Measurements from ENCODE around the gene TGIF2LX. TPM values are rescaled to one million over a fixed set of nuclear protein-coding genes. Genes with fewer than 3 reads are reported as not detected.
"Not testable (repeated sequence)": the region's sequence is repeated elsewhere in the genome, so short reads cannot be mapped to it uniquely, and the experiment has no call there.

Gene TGIF2LX
- total RNA-seq: not detected
- not detected for polyA plus RNA-seq
- long read RNA-seq, donor 1: 0 reads
- long read RNA-seq, donor 2: 0 reads
- long read RNA-seq, donor 3: 0 reads

DNA sequence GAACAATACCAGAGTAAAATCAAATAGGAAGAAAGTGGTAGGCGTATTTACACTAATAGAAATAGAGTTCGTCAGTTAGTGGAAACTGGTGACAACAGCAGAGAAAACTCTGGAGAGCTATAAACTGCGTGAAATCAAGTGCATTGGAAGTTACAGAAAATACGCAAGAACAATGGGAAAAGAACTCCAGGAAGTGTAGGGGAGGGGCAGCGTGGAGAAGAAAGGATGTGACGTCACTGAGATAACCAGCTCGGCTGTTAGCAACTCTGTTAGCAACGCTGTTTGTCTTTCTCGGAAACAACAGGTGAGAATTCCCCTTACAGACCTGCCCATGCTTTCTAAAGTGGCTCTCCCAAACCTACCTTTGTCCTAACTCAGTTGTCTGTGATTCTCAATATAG is at the start of gene TGIF2LX:
Gene TGIF2LX (plus strand): TSS at position 244 of the 400 bp plus-strand sequence. CDS start 178 bp downstream, outside the sequence.
- H3K27me3 ChIP-seq; intact Hi-C loops (cut with DNase I); DNase-seq; H3K36me3 ChIP-seq; H3K9me3 ChIP-seq; ATAC-seq; H3K27ac ChIP-seq; H3K4me1 ChIP-seq; H3K4me3 ChIP-seq: not testable (repeated sequence)
- 67 to 76% (median 73%) methylated on average over 9 of the region's 9 CpGs for WGBS, 4 donors

DNA sequence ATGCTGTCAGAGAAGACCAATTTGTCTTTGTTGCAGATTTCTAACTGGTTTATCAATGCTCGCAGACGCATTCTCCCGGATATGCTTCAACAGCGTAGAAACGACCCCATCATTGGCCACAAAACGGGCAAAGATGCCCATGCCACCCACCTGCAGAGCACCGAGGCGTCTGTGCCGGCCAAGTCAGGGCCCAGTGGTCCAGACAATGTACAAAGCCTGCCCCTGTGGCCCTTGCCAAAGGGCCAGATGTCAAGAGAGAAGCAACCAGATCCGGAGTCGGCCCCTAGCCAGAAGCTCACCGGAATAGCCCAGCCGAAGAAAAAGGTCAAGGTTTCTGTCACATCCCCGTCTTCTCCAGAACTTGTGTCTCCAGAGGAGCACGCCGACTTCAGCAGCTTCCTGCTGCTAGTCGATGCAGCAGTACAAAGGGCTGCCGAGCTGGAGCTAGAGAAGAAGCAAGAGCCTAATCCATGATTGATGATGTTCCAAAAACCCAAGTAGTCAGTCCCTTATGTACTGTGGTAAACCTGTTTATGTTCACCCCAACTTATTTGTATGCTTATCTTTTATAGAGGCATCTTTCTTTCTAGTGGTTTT is 728 bp downstream of the TGIF2LX start:
- H3K27me3 ChIP-seq; intact Hi-C loops (cut with DNase I); DNase-seq; H3K4me3 ChIP-seq; H3K4me1 ChIP-seq; H3K9me3 ChIP-seq; H3K27ac ChIP-seq; ATAC-seq; H3K36me3 ChIP-seq: not testable (repeated sequence)
- 84 to 90% (median 85%) methylated on average over 9 to 18 of the region's 18 CpGs for WGBS, 4 donors

DNA sequence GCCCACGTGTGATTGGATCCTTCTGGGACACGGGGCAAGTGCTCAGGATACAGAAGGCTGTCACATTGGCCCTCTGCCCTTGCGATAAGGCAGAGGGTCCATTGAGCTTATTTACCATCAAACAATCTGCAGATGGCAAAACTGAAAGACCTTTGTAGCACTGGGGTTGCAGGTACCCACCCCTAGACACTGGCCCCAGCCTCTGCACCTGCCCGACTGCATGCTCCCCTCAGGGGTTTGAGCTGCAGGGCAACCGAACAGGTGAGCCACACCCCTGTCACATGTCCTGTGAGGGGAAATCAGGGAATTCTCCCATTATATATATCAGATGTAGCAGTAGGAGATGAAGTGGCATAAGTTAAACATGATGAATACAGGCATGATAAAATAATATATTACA is 21.4 kb downstream of the TGIF2LX start:
- H3K36me3 ChIP-seq; ATAC-seq; DNase-seq; H3K9me3 ChIP-seq; H3K4me1 ChIP-seq; H3K4me3 ChIP-seq; intact Hi-C loops (cut with DNase I); H3K27me3 ChIP-seq; H3K27ac ChIP-seq: not testable (repeated sequence)
- WGBS, 4 donors: 69 to 84% (median 78%) methylated on average over 5 of the region's 5 CpGs

DNA sequence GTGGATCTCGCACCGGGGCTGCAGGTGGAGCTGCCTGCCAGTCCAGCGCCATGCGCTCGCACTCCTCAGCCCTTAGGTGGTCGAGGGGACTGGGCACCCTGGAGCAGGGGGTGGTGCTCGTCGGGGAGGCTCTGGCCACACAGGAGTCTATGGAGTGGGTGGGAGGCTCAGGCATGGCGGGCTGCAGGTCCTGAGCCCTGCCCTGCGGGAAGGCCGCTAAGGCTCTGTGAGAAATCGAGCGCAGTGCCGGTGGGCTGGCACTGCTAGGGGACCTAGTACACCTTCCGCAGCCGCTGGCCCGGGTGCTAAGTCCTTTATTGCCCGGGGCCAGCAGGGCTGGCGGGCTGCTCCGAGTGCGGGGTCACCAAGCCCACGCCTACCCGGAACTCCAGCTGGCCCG is 43.9 kb downstream of the TGIF2LX start:
- WGBS, 4 donors: 89 to 96% (median 93%) methylated on average over 6 to 24 of the region's 24 CpGs
- H3K27ac ChIP-seq; H3K36me3 ChIP-seq; H3K4me1 ChIP-seq; H3K9me3 ChIP-seq; DNase-seq; H3K27me3 ChIP-seq; H3K4me3 ChIP-seq; ATAC-seq; intact Hi-C loops (cut with DNase I): not testable (repeated sequence)
